Lower lobe of right lung (tissue), 2 donors: Measurements from ENCODE around the gene FGA. TPM values are rescaled to one million over a fixed set of nuclear protein-coding genes. Genes with fewer than 3 reads are reported as not detected.
A peak's percentile ranks its signal among the peaks of the same experiment; 100 is the strongest.

ENCODE experiments used
- ATAC-seq, 2 donors: fragments of 200-7000 bp; cut with Tn5 transposase; one replicate each; pipeline ENCODE4 v1.9.1; 2020 to 2022; ENCODE audit warnings: mild to moderate bottlenecking in 2 of 2, moderate library complexity in 2 of 2
- DNase-seq: peaks from one replicate; pipeline ENCODE4 v3.0.0-alpha.2; 2020
- H3K27ac ChIP-seq: fragments of 200-600 bp; one replicate; pipeline ENCODE4 v1.8.0; 2022
- H3K27me3 ChIP-seq: fragments of 200-600 bp; one replicate; pipeline ENCODE4 v1.8.0; 2022; ENCODE audit warnings: low read depth
- H3K36me3 ChIP-seq: fragments of 200-600 bp; one replicate; pipeline ENCODE4 v1.8.0; 2022; ENCODE audit warnings: mild to moderate bottlenecking
- H3K4me1 ChIP-seq: fragments of 200-600 bp; one replicate; pipeline ENCODE4 v1.8.0; 2022
- H3K4me3 ChIP-seq: fragments of 200-600 bp; one replicate; pipeline ENCODE4 v1.8.0; 2022; ENCODE audit warnings: mild to moderate bottlenecking
- H3K9me3 ChIP-seq: fragments of 200-600 bp; one replicate; pipeline ENCODE4 v1.8.0; 2022
- CTCF ChIP-seq: fragments of 200-600 bp; IDR thresholded peaks from one replicate; pipeline ENCODE4 v1.8.0; 2022; ENCODE audit warnings: antibody characterized with exemption, mild to moderate bottlenecking
- intact Hi-C: fragments of 100-400 bp; cut with DNase I; formaldehyde crosslinking; loops from one replicate; pipeline ENCODE4 v1.11.0; 2022
- total RNA-seq: library from RNA; stranded (reverse); fragmentation: NEBNext Ultra II Directional; extraction: Animal tissue kit (Norgen Biotek cat#: 25700); gene quantifications from one replicate; pipeline ENCODE4 v1.2.1, GENCODE V29; 2021
- donor health status: DM: no; HTN: yes; CAD: no; lungs with severe emphysema.

The FGA gene
- total RNA-seq, 1 donor from 2014 or later, result 35.4 TPM

- H3K4me1 ChIP-seq, result peaks cover 10% of the 10 kb centered on the region
- no peaks in the 10 kb centered on the region for H3K9me3 ChIP-seq
- no peak for TF ChIP-seq CTCF
- H3K27me3 ChIP-seq, result peaks cover 18% of the 10 kb centered on the region
- H3K27ac ChIP-seq, result no peak overlapping the region
- intact Hi-C loops, result no loop called here
- no peak overlapping the region for H3K4me3 ChIP-seq
- no peak for DNase-seq
- no peak for ATAC-seq
- no peaks in the 10 kb centered on the region for H3K36me3 ChIP-seq
These were observed 35.4 kb upstream of the FGA start for GRCh38 chr4:154625971-154626370.

- intact Hi-C loops, result no loop called here
- peaks cover 12% of the 10 kb centered on the region for H3K27me3 ChIP-seq
- ATAC-seq, result no peak
- TF ChIP-seq CTCF, result no peak
- no peak for DNase-seq
- H3K9me3 ChIP-seq, result no peaks in the 10 kb centered on the region
- H3K27ac ChIP-seq, result no peak overlapping the region
- H3K36me3 ChIP-seq, result no peaks in the 10 kb centered on the region
- no peak overlapping the region for H3K4me3 ChIP-seq
- peaks cover 10% of the 10 kb centered on the region for H3K4me1 ChIP-seq
These were observed 33.5 kb upstream of the FGA start for GRCh38 chr4:154623995-154624394.

- no peak for ATAC-seq
- intact Hi-C loops, result no loop called here
These were observed 32.9 kb upstream of the FGA start for GRCh38 chr4:154623436-154623835.

GRCh38 chr4:154622598-154622997 lies 32.1 kb upstream of the FGA start:
- Histone ChIP-seq H3K9me3 (no peaks in the 10 kb centered on the region), H3K27ac (no peak overlapping the region), H3K4me1 (peaks cover 10% of the 10 kb centered on the region), H3K4me3 (no peak overlapping the region), H3K27me3 (peaks cover 12% of the 10 kb centered on the region), H3K36me3 (no peaks in the 10 kb centered on the region)
- DNase-seq (no peak), ATAC-seq (peak; percentile 38 to 50)
- intact Hi-C loops, result no loop called here
- TF ChIP-seq CTCF, result peak; percentile 44

More at GRCh38 chr4:154623436-154623835, 32.9 kb upstream of the FGA start:
- no peak for TF ChIP-seq CTCF
- no peaks in the 10 kb centered on the region for H3K36me3 ChIP-seq
- no peak overlapping the region for H3K27ac ChIP-seq
- H3K4me3 ChIP-seq, result no peak overlapping the region
- DNase-seq, result no peak
- H3K27me3 ChIP-seq, result peaks cover 12% of the 10 kb centered on the region
- peaks cover 10% of the 10 kb centered on the region for H3K4me1 ChIP-seq
- H3K9me3 ChIP-seq, result no peaks in the 10 kb centered on the region

- H3K36me3 ChIP-seq, result no peaks in the 10 kb centered on the region
- no peak overlapping the region for H3K4me3 ChIP-seq
- no peaks in the 10 kb centered on the region for H3K9me3 ChIP-seq
- no peaks in the 10 kb centered on the region for H3K27me3 ChIP-seq
- no peak for TF ChIP-seq CTCF
- ATAC-seq (no peak), DNase-seq (no peak)
- intact Hi-C loops, result no loop called here
- H3K27ac ChIP-seq, result no peak overlapping the region
- H3K4me1 ChIP-seq, result no peaks in the 10 kb centered on the region
These were observed 29.6 kb upstream of the FGA start for GRCh38 chr4:154620111-154620510.
